Stimulated activated CD4-positive, alpha-beta T cell treated with anti-CD3 and anti-CD28 coated beads, TNF-alpha, amount 100 ng/mL, for 1 hour (primary cell): Measurements from ENCODE around the gene IQCN.

Source experiments
- DNase-seq, 3 donors: peaks; one replicate each; pipeline ENCODE4 v3.0.0-alpha.2; 2020; ENCODE audit warnings: low read depth in 3 of 3, low spot score in 1 of 3

Gene IQCN

GRCh38 chr19:18286973-18287635 lies 12.9 kb upstream of the IQCN start:
- no peak for DNase-seq

GRCh38 chr19:18284712-18285360 lies 10.6 kb upstream of the IQCN start:
- DNase-seq: no peak

GRCh38 chr19:18283338-18283737 lies 9.1 kb upstream of the IQCN start:
- DNase-seq: no peak

- DNase-seq: no peak
Measured at GRCh38 chr19:18282788-18283141, 8.5 kb upstream of the IQCN start.

- no peak for DNase-seq
Measured at GRCh38 chr19:18282021-18282787, 8.0 kb upstream of the IQCN start.

- DNase-seq: peak; percentile 93 to 97 (median 95)
Measured at GRCh38 chr19:18281082-18282020, 7.1 kb upstream of the IQCN start, which contains the start of gene JUND. Gene JUND, minus strand, starts transcription at chr19:18281622. Its CDS starts 138 bp downstream, at chr19:18281484.

GRCh38 chr19:18280247-18281081 lies 6.2 kb upstream of the IQCN start:
- DNase-seq: peak; percentile 64 to 72 (median 65)

GRCh38 chr19:18279516-18280246 lies 5.4 kb upstream of the IQCN start:
- peak; percentile 81 to 87 (median 85) for DNase-seq

GRCh38 chr19:18279266-18279515 lies 4.9 kb upstream of the IQCN start:
- DNase-seq: no peak

- peak in 1 of 3 donors; percentile 35 for DNase-seq
Measured at GRCh38 chr19:18278521-18279265, 4.4 kb upstream of the IQCN start.

- DNase-seq: no peak
Measured at GRCh38 chr19:18274781-18275356, 617 bp upstream of the IQCN start.

GRCh38 chr19:18273561-18274218 lies 562 bp downstream of the IQCN start:
- DNase-seq: no peak

GRCh38 chr19:18271433-18271841 lies 2.8 kb downstream of the IQCN start:
- no peak for DNase-seq

GRCh38 chr19:18270326-18270725 lies 3.9 kb downstream of the IQCN start:
- no peak for DNase-seq

- no peak for DNase-seq
Measured at GRCh38 chr19:18269070-18269723, 5.1 kb downstream of the IQCN start.

- no peak for DNase-seq
Measured at GRCh38 chr19:18266771-18267686, 7.2 kb downstream of the IQCN start.

GRCh38 chr19:18265582-18265981 lies 8.7 kb downstream of the IQCN start:
- no peak for DNase-seq
